ENCODE measurements around the gene TXNRD1. TPM values are rescaled to one million over a fixed set of nuclear protein-coding genes. Genes with fewer than 3 reads are reported as not detected.

The TXNRD1 gene
- total RNA-seq, 2 donors from 2014 or later, result 35.9 to 36.6 TPM

GRCh38 chr12:104220931-104221330 is 5.4 kb downstream of the TXNRD1 start:
- H3K27me3 ChIP-seq, result no peaks in the 10 kb centered on the region
- no peak overlapping the region for H3K4me3 ChIP-seq
- H3K9me3 ChIP-seq, result no peaks in the 10 kb centered on the region
- WGBS, 2 donors, result 89 to 90% methylated on average over 6 of the region's 6 CpGs
- peaks cover 24% of the 10 kb centered on the region for H3K4me1 ChIP-seq
- peak overlapping the region in 1 of 4 donors; percentile 82 for H3K27ac ChIP-seq
- DNase-seq (no peak), ATAC-seq (no peak)
- intact Hi-C loops (cut with DNase I), result loop anchor here (10.0 kb wide), 1 partner anchor 64 kb away; no protein-coding TSS in a partner anchor
- H3K36me3 ChIP-seq (replicated peaks in 1 of 2; ENCODE audit: insufficient read depth in 1 of 2, low read depth in 2 of 2), result no peaks in the 10 kb centered on the region
- no peak for TF ChIP-seq CTCF (IDR thresholded peaks at IDR 0.05)

DNA sequence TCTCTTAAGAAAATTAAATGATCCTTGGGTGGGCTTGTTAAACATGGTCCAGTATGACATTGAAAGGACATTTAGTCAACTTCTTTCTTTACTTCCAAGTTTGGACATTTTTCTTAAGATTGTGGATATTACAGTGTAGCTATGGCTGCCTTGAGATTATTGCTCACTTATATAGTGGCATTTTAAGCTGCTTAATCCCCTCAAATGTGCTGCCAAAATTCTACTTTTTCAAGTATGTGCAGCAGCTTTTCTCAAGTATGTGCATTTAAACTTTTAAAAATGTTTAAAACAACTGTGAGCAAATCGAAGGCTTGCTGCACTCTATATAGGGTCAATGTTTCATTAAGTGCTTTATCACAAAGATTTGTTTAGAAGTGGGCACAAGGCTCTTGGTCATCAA is 7.4 kb downstream of the TXNRD1 start:
- H3K9me3 ChIP-seq, result no peaks in the 10 kb centered on the region
- H3K27me3 ChIP-seq, result no peaks in the 10 kb centered on the region
- intact Hi-C loops (cut with DNase I), result loop anchor here (10.0 kb wide), 1 partner anchor 62 kb away; no protein-coding TSS in a partner anchor
- no peak overlapping the region for H3K4me3 ChIP-seq
- H3K4me1 ChIP-seq, result peaks cover 24% of the 10 kb centered on the region
- ATAC-seq (no peak), DNase-seq (no peak)
- H3K27ac ChIP-seq, result no peak overlapping the region
- TF ChIP-seq CTCF (IDR thresholded peaks at IDR 0.05) (no peak), POLR2A (IDR thresholded peaks at IDR 0.05) (no peak)
- H3K36me3 ChIP-seq (replicated peaks in 1 of 2; ENCODE audit: insufficient read depth in 1 of 2, low read depth in 2 of 2), result no peaks in the 10 kb centered on the region
- 64 to 88% methylated on average over 1 of the region's 1 CpG for WGBS, 2 donors

GRCh38 chr12:104223712-104224111 is 8.1 kb downstream of the TXNRD1 start:
- 59 to 88% methylated on average over 2 of the region's 2 CpGs for WGBS, 2 donors
- DNase-seq (no peak), ATAC-seq (no peak)
- Histone ChIP-seq H3K27me3 (no peaks in the 10 kb centered on the region), H3K4me1 (peaks cover 23% of the 10 kb centered on the region), H3K27ac (no peak overlapping the region), H3K9me3 (no peaks in the 10 kb centered on the region), H3K4me3 (no peak overlapping the region), H3K36me3 (replicated peaks in 1 of 2; ENCODE audit: insufficient read depth in 1 of 2, low read depth in 2 of 2) (no peaks in the 10 kb centered on the region)
- TF ChIP-seq CTCF (IDR thresholded peaks at IDR 0.05) (no peak), POLR2A (IDR thresholded peaks at IDR 0.05) (no peak)
- intact Hi-C loops (cut with DNase I), result loop anchor here (10.0 kb wide), 1 partner anchor 61 kb away; no protein-coding TSS in a partner anchor

- no peaks in the 10 kb centered on the region for H3K36me3 ChIP-seq (replicated peaks in 1 of 2; ENCODE audit: insufficient read depth in 1 of 2, low read depth in 2 of 2)
- WGBS, 2 donors, result 90 to 93% methylated on average over 3 of the region's 3 CpGs
- H3K27me3 ChIP-seq, result no peaks in the 10 kb centered on the region
- H3K9me3 ChIP-seq, result no peaks in the 10 kb centered on the region
- DNase-seq (no peak), ATAC-seq (no peak)
- no peak overlapping the region for H3K4me3 ChIP-seq
- TF ChIP-seq POLR2A (IDR thresholded peaks at IDR 0.05) (no peak), CTCF (IDR thresholded peaks at IDR 0.05) (no peak)
- H3K4me1 ChIP-seq, result no peaks in the 10 kb centered on the region
- H3K27ac ChIP-seq, result no peak overlapping the region
- intact Hi-C loops (cut with DNase I), result loop anchor here (10.0 kb wide), 1 partner anchor 58 kb away; no protein-coding TSS in a partner anchor
These were observed 11.1 kb downstream of the TXNRD1 start for GRCh38 chr12:104226672-104227071.

Data from body of pancreas (tissue), 4 donors.